ENCODE results near the gene ABCA7.

Gene ABCA7

GRCh38 chr19:1088416-1089010 is 48.6 kb downstream of the ABCA7 start:
- no peaks in the 10 kb centered on the region for H3K9me3 ChIP-seq
- DNase-seq (ENCODE audit: low spot score in 2 of 2) = no peak
- in situ Hi-C loops (cut with MboI; ENCODE audit: low sequenced_read_pairs) = no loop called here
- H3K4me1 ChIP-seq = no peaks in the 10 kb centered on the region
- H3K4me3 ChIP-seq = no peak overlapping the region
- peaks cover 54% of the 10 kb centered on the region for H3K36me3 ChIP-seq (replicated peaks)
- H3K27me3 ChIP-seq (ENCODE audit: low read depth) = no peaks in the 10 kb centered on the region

DNA sequence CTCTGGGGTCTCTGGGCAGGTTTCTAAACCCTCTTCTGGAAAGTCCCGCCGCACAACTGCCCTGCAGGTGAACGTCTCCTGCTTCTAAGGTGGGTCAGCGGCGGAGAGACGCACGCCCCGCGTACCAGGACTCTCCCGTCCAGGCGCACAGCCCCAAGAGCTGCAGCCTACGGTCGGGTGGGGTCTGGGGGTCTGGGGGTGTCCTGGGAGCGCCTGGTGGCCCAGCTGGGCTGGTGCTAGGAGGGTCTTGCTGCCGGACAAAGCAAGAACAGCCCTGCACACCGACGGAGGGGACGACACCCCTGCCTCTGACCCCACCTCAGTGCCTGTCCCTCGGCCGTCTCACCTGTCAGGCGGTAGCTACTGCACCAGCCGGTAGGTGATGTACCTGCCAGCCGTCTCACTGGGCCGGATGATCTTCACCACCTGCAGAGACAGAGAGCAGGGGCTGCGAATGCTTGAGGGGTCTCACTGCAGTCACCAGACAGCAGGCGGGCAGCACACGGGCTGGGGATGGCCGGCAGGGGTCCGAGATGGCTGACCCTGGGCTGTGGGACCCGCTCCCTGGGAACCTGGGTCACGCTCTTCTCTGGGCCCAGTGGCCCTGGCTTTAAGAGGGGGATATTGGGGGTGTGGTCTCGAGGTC is 49.3 kb downstream of the ABCA7 start:
- Histone ChIP-seq H3K27me3 (ENCODE audit: low read depth) (no peaks in the 10 kb centered on the region), H3K36me3 (replicated peaks) (peaks cover 59% of the 10 kb centered on the region), H3K4me3 (no peak overlapping the region), H3K4me1 (peaks cover 5% of the 10 kb centered on the region), H3K9me3 (no peaks in the 10 kb centered on the region)
- no peak for DNase-seq (ENCODE audit: low spot score in 2 of 2)
- in situ Hi-C loops (cut with MboI; ENCODE audit: low sequenced_read_pairs) = no loop called here

DNA sequence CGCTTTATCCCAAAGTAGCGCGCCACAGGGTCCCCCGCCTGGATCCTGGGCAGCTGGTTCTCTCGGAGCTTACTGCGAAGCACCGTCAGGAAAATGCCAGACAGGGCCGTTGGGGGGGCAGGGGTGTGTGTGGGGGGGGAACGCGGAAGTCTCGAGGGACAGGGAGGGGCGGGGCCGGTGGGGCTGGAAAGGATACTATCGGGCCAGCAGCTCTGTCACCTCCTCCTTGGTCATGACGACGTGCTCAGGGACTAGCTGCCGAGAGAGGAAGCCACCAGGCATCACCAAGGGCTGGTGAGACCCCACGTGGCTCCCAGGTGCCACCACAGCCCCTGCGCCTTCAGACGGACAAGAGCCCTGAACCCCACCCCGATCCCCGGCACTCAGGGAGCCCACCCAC is 50.0 kb downstream of the ABCA7 start:
- in situ Hi-C loops (cut with MboI; ENCODE audit: low sequenced_read_pairs) = no loop called here
- Histone ChIP-seq H3K4me1 (peaks cover 5% of the 10 kb centered on the region), H3K9me3 (no peaks in the 10 kb centered on the region), H3K4me3 (no peak overlapping the region), H3K27me3 (ENCODE audit: low read depth) (no peaks in the 10 kb centered on the region), H3K36me3 (replicated peaks) (peaks cover 59% of the 10 kb centered on the region)
- no peak for DNase-seq (ENCODE audit: low spot score in 2 of 2)

DNA sequence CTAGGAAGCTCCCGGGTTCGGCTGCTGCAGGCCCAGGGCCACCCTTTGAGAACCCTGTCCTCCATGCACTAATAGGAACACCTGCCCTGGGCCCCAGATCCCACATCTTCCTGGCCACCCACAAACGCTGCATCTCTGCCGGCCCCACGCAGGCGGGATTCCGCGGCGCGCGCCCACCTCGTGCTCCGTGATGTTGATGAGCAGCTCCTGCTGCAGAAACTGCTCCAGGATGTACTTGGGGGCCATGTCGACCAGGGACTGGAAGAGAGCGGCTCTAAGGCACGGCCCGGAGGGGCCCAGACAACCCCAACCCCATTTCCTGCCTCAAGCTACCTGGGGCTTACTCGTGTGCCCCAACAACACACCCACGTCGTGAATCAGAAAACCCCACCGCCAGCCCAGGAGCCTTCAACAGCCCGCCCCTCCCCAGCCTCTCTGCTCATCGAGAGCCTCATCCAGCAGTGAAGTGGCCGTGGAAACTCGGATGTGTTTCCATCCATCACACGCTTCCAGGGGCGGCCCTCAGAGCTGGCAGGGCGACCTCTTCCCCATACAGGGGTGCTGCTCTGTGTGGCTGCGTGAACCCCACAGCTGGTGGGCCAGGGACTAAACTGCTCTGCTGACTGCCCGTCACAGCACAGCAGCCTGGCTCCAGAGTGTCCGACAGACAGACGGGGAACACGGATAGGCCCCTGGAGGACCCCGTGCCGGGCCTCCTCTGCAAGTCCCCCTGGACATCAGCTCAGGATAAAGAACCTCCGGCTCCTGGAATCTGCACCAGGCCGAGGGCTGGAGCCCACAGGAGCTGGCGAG is 51.0 kb downstream of the ABCA7 start:
- Histone ChIP-seq H3K4me1 (peaks cover 9% of the 10 kb centered on the region), H3K27me3 (ENCODE audit: low read depth) (no peaks in the 10 kb centered on the region), H3K36me3 (replicated peaks) (peaks cover 56% of the 10 kb centered on the region), H3K4me3 (no peak overlapping the region), H3K9me3 (no peaks in the 10 kb centered on the region)
- DNase-seq (ENCODE audit: low spot score in 2 of 2) = no peak
- in situ Hi-C loops (cut with MboI; ENCODE audit: low sequenced_read_pairs) = no loop called here

- no peak for DNase-seq (ENCODE audit: low spot score in 2 of 2)
- Histone ChIP-seq H3K9me3 (no peaks in the 10 kb centered on the region), H3K4me3 (no peak overlapping the region), H3K27me3 (ENCODE audit: low read depth) (no peaks in the 10 kb centered on the region), H3K4me1 (peaks cover 9% of the 10 kb centered on the region), H3K36me3 (replicated peaks) (peaks cover 49% of the 10 kb centered on the region)
- in situ Hi-C loops (cut with MboI; ENCODE audit: low sequenced_read_pairs) = no loop called here
Measured at GRCh38 chr19:1091544-1092175, 51.8 kb downstream of the ABCA7 start.

GRCh38 chr19:1093330-1093729 is 53.4 kb downstream of the ABCA7 start:
- Histone ChIP-seq H3K27me3 (ENCODE audit: low read depth) (no peaks in the 10 kb centered on the region), H3K4me1 (peaks cover 9% of the 10 kb centered on the region), H3K36me3 (replicated peaks) (peaks cover 41% of the 10 kb centered on the region), H3K9me3 (no peaks in the 10 kb centered on the region), H3K4me3 (no peak overlapping the region)
- in situ Hi-C loops (cut with MboI; ENCODE audit: low sequenced_read_pairs) = no loop called here
- DNase-seq (ENCODE audit: low spot score in 2 of 2) = no peak

GRCh38 chr19:1093811-1094553 is 54.1 kb downstream of the ABCA7 start:
- Histone ChIP-seq H3K4me3 (peak overlapping the region; percentile 96), H3K9me3 (no peaks in the 10 kb centered on the region), H3K4me1 (peaks cover 9% of the 10 kb centered on the region), H3K27me3 (ENCODE audit: low read depth) (no peaks in the 10 kb centered on the region), H3K36me3 (replicated peaks) (peaks cover 35% of the 10 kb centered on the region)
- in situ Hi-C loops (cut with MboI; ENCODE audit: low sequenced_read_pairs) = no loop called here
- no peak for DNase-seq (ENCODE audit: low spot score in 2 of 2)

DNA sequence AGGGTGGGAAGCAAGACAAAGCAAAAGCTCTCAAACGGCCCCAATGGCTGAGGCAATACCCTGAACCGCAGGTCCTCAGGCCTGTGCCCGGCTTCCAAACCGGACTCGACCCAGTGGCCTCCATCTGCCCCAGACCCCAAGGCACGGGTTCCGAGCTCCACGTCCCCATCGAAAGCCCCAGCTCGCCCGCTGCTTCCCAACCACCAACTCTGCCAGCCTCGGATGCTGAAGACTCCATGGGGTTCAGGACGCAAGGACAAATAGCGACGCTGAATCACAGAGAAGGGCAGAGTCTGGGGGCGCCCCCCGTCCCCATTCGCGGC is 54.7 kb downstream of the ABCA7 start:
- Histone ChIP-seq H3K4me3 (peak overlapping the region; percentile 96), H3K36me3 (replicated peaks) (peaks cover 30% of the 10 kb centered on the region), H3K9me3 (no peaks in the 10 kb centered on the region), H3K4me1 (peaks cover 9% of the 10 kb centered on the region), H3K27me3 (ENCODE audit: low read depth) (no peaks in the 10 kb centered on the region)
- DNase-seq (ENCODE audit: low spot score in 2 of 2) = no peak
- in situ Hi-C loops (cut with MboI; ENCODE audit: low sequenced_read_pairs) = no loop called here

DNA sequence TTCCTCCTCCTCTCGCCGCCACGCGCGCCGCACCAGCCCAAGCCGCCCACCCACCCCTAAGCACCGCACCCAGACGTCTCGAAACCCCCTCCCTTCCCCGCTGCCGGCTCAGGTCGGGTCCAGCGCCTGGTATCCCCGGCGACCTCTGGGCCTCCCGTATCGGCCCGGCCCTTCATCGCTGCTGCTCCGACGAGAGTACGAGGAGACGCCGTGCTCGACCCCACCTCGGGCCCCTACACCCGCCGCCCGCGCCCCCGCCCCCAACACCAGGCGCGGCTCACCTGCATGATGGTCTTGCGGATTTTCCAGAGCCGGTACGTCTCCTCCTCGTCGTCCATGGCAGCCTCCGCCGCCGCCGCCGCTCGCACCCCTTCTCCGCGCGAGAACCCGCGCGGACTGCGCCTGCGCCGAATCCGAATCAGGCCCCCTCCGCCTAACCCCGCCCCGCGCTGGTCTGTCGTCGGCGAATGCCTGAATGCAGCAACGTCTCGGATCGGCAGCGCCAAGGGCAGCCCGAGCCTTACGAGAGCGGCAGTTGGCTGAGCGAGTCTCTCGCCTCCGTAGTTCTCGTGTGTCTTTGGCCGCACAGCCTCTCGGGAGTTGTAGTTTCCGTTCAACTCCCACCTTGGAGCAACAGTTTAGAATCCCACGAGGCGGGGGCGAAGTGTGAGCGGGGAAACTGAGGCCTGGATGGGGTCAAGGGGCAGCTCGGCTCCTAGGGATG is 55.2 kb downstream of the ABCA7 start, which contains the start of gene POLR2E:
POLR2E (minus strand) TSS at position 398 of the 724 bp plus-strand sequence; CDS start at position 338, 60 bp downstream.
- Histone ChIP-seq H3K4me3 (peak within 1 kb of the TSS; percentile 96), H3K4me1 (peaks cover 9% of the 10 kb centered on the region), H3K9me3 (no peaks in the 10 kb centered on the region), H3K36me3 (replicated peaks) (peaks cover 29% of the 10 kb centered on the region), H3K27me3 (ENCODE audit: low read depth) (no peaks in the 10 kb centered on the region)
- DNase-seq (ENCODE audit: low spot score in 2 of 2) = peak; percentile 95 to 97
- in situ Hi-C loops (cut with MboI; ENCODE audit: low sequenced_read_pairs) = no loop called here

DNA sequence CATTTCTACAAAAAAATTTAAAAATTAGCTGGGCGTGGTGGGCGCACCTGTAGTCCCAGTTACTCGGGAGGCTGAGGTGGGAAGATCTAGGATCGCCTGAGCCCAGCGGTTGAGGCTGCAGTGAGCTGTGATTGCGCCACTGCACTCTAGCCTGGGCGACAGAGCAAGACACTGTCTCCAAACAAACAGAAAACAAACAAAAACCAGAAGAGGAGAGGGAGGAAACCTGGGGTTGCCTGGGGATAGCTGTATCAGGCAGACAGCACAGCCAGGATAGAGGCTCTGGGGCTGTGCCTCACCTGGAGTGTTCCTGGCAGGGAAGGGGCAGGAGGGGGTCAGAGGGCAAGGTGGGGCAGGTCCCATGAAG is 57.9 kb downstream of the ABCA7 start:
- H3K9me3 ChIP-seq = no peaks in the 10 kb centered on the region
- in situ Hi-C loops (cut with MboI; ENCODE audit: low sequenced_read_pairs) = no loop called here
- no peak overlapping the region for H3K4me3 ChIP-seq
- H3K4me1 ChIP-seq = peaks cover 19% of the 10 kb centered on the region
- no peaks in the 10 kb centered on the region for H3K27me3 ChIP-seq (ENCODE audit: low read depth)
- H3K36me3 ChIP-seq (replicated peaks) = peaks cover 10% of the 10 kb centered on the region
- no peak for DNase-seq (ENCODE audit: low spot score in 2 of 2)

GRCh38 chr19:1098177-1099051 is 58.5 kb downstream of the ABCA7 start:
- Histone ChIP-seq H3K27me3 (ENCODE audit: low read depth) (no peaks in the 10 kb centered on the region), H3K36me3 (replicated peaks) (peaks cover 6% of the 10 kb centered on the region), H3K4me3 (no peak overlapping the region), H3K9me3 (no peaks in the 10 kb centered on the region), H3K4me1 (peaks cover 20% of the 10 kb centered on the region)
- no peak for DNase-seq (ENCODE audit: low spot score in 2 of 2)
- in situ Hi-C loops (cut with MboI; ENCODE audit: low sequenced_read_pairs) = no loop called here

GRCh38 chr19:1101337-1101698 is 61.4 kb downstream of the ABCA7 start:
- H3K36me3 ChIP-seq (replicated peaks) = peaks cover 4% of the 10 kb centered on the region
- in situ Hi-C loops (cut with MboI; ENCODE audit: low sequenced_read_pairs) = no loop called here
- no peak for DNase-seq (ENCODE audit: low spot score in 2 of 2)
- no peak overlapping the region for H3K4me3 ChIP-seq
- H3K9me3 ChIP-seq = no peaks in the 10 kb centered on the region
- no peaks in the 10 kb centered on the region for H3K27me3 ChIP-seq (ENCODE audit: low read depth)
- peaks cover 11% of the 10 kb centered on the region for H3K4me1 ChIP-seq
